Transverse colon (tissue), 4 donors: ENCODE results near the gene UGT2B17. TPM values are rescaled to one million over a fixed set of nuclear protein-coding genes. Genes with fewer than 3 reads are reported as not detected.
"Not testable (repeated sequence)": the region's sequence is repeated elsewhere in the genome, so short reads cannot be mapped to it uniquely, and the experiment has no call there.

Experiments used
- DNase-seq: peaks from one replicate; pipeline ENCODE4 v3.0.0-alpha.2; 2019
- H3K27ac ChIP-seq, 4 donors: fragments of 200-600 bp; sonication (generic); 2 replicates each; pipeline ENCODE4 v1.5.1; 2016 to 2018; ENCODE audit warnings: inconsistent platforms in 4 of 4
- H3K27me3 ChIP-seq: fragments of 200-600 bp; sonication (generic); 2 replicates; pipeline ENCODE4 v1.5.1; 2017; ENCODE audit warnings: inconsistent platforms
- H3K36me3 ChIP-seq, 4 donors: fragments of 200-600 bp; sonication (generic); 2 replicates each; pipeline ENCODE4 v1.5.1; 2017 to 2019; ENCODE audit warnings: inconsistent platforms in 4 of 4
- H3K4me1 ChIP-seq, 4 donors: fragments of 200-600 bp; sonication (generic); 2 replicates each; pipeline ENCODE4 v1.5.1; 2017 to 2020; ENCODE audit warnings: inconsistent platforms in 4 of 4
- H3K4me3 ChIP-seq, 4 donors: fragments of 200-600 bp; sonication (generic); 1 replicate in 1 of 4; 2 replicates in 3 of 4; pipeline versions ENCODE4 v1.5.1 to v1.6.1; 2017 to 2019; ENCODE audit warnings: inconsistent platforms in 4 of 4
- H3K9me3 ChIP-seq, 2 donors: fragments of 200-600 bp; sonication (generic); 2 replicates each; pipeline ENCODE4 v1.5.1; 2017 to 2019; ENCODE audit warnings: inconsistent platforms in 2 of 2
- EP300 ChIP-seq: sonication (generic); formaldehyde crosslinking; IDR thresholded peaks from one replicate; pipeline ENCODE4 v1.6.1; 2017; ENCODE audit warnings: antibody characterized with exemption, low read depth
- POLR2A ChIP-seq: fragments of 450-650 bp; IDR thresholded peaks from one replicate; pipeline ENCODE4 v1.6.1; 2016; ENCODE audit warnings: antibody characterized with exemption, mild to moderate bottlenecking, moderate library complexity
- POLR2AphosphoS5 ChIP-seq, 3 donors: sonication (generic); formaldehyde crosslinking; IDR thresholded peaks; one replicate each; pipeline ENCODE4 v1.6.1; 2016; ENCODE audit warnings: antibody characterized with exemption in 3 of 3
- WGBS, 2 donors: methylation state at CpG; one replicate each; pipeline ENCODE4 v1.1.5; 2018; ENCODE audit warnings: low coverage in 1 of 2; 5-methylcytosine and 5-hydroxymethylcytosine counted together
- in situ Hi-C, 4 donors: fragments of 200-750 bp; cut with MboI; loops; one replicate each; pipeline versions ENCODE4 v1.15.0 to v1.15.1; 2017; ENCODE audit warnings: low sequenced_read_pairs in 3 of 4, low pct_ligation_motif_present in 1 of 4, low pct_unique_long_range_greater_than_20kb in 1 of 4
- intact Hi-C: fragments of 100-400 bp; cut with DNase I; formaldehyde crosslinking; loops from one replicate; pipeline ENCODE4 v1.15.1; 2023; ENCODE audit warnings: low total_unique reads
- total RNA-seq, 4 donors: library from RNA; depleted of rRNA; stranded (reverse); fragments of >200 nt; gene quantifications; one replicate each; pipeline ENCODE4 v1.1.0, GENCODE V29; 2016
- TF ChIP-seq, protein P1 (sequence below), 5 experiments: fragments of 200-600 bp in 3 of 5; fragments of 450-650 bp in 2 of 5; sonication (generic) in 3 of 5; IDR thresholded peaks; 1 replicate in 2 of 5; 2 replicates in 3 of 5; pipeline ENCODE4 v1.5.1; 2016 to 2017; ENCODE audit warnings: antibody characterized with exemption in 5 of 5, inconsistent platforms in 3 of 5, mild to moderate bottlenecking in 2 of 5, moderate library complexity in 1 of 5

The UGT2B17 gene
- total RNA-seq, 4 donors from 2014 or later, result 171 to 1,753 (median 346) TPM; not detected in 1

DNA sequence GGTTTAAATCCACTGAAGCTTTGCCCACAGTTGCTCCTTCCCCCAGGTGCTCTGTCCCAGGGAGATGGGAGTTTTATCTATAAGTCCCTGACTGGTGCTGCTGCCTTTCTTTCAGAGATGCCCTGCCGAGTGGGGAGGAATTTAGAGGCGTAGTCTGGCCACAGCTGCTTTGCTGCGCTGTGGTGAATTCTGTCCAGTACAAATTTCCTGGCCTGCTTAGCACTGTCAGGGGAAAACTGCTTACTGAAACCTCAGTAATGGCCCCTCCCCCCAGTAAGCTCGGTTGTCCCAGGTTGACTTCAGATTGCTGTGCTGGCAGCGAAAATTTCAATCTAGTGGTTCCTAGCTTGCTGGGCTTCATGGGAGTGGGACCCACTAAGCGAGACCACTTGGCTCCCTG lies 40.1 kb downstream of the UGT2B17 start:
- Histone ChIP-seq H3K4me1 (no peaks in the 10 kb centered on the region), H3K9me3 (peaks cover 0 to 6% of the 10 kb centered on the region in 2 donors), H3K36me3 (peaks cover 0 to 12% (median 0%) of the 10 kb centered on the region in 4 donors), H3K27ac (no peak overlapping the region), H3K4me3 (no peak overlapping the region), H3K27me3 (no peaks in the 10 kb centered on the region)
- in situ Hi-C loops, result no loop called here
- 81% methylated on average over 6 of the region's 6 CpGs; no CpG with 5 or more reads in 1 of the 2 donors for WGBS, 2 donors
- intact Hi-C loops, result no loop called here
- TF ChIP-seq POLR2A (no peak), EP300 (no peak), POLR2AphosphoS5 (IDR thresholded peaks at IDR 0.05) (no peak)
- TF ChIP-seq, protein P1, sequence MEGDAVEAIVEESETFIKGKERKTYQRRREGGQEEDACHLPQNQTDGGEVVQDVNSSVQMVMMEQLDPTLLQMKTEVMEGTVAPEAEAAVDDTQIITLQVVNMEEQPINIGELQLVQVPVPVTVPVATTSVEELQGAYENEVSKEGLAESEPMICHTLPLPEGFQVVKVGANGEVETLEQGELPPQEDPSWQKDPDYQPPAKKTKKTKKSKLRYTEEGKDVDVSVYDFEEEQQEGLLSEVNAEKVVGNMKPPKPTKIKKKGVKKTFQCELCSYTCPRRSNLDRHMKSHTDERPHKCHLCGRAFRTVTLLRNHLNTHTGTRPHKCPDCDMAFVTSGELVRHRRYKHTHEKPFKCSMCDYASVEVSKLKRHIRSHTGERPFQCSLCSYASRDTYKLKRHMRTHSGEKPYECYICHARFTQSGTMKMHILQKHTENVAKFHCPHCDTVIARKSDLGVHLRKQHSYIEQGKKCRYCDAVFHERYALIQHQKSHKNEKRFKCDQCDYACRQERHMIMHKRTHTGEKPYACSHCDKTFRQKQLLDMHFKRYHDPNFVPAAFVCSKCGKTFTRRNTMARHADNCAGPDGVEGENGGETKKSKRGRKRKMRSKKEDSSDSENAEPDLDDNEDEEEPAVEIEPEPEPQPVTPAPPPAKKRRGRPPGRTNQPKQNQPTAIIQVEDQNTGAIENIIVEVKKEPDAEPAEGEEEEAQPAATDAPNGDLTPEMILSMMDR (IDR thresholded peaks at IDR 0.05), result no peak
- DNase-seq, result no peak

DNA sequence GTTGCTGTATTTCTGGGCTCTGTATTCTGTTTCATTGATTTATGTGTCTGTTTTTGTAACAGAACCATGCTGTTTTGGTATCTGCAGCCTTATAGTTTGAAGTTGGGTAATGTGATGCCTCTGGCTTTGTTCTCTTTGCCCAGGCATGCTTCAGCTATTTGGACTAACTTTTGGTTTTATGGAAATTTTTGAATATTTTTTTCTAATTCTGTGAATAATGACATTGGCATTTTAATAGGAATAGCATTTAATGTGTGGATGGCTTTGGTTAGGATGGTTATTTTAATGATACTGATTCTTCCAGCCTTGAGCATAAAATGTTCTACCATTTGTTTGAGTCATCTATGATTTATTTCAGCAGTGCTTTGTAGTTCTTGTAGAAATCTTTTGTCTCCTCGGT lies 53.9 kb downstream of the UGT2B17 start:
- in situ Hi-C loops, H3K9me3 ChIP-seq, intact Hi-C loops, H3K4me3 ChIP-seq, H3K4me1 ChIP-seq, H3K36me3 ChIP-seq, H3K27me3 ChIP-seq, H3K27ac ChIP-seq, DNase-seq: not testable (repeated sequence)
- 46 to 68% methylated on average over 1 of the region's 1 CpG for WGBS, 2 donors

DNA sequence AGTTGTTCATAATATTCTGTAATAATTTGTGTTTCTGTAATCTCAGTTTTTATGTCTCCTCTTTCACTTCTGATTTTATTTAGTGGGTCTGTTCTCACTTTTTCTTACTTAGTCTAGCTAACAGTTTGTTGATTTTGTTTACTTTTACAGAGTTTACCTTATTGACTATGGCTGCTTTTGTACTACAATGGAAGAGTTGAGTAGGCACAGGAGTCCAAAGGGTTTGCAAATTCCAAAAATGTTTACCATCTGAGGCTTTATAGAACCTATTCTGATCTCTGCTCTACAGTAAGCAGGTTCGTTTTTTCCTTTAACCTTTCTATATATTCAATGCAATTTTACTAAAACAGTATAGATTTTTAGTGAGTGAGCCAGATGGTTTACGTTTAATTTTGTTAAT lies 55.1 kb downstream of the UGT2B17 start:
- in situ Hi-C loops (no loop called here), intact Hi-C loops (no loop called here)
- Histone ChIP-seq H3K27me3 (no peaks in the 10 kb centered on the region), H3K27ac (no peak overlapping the region), H3K4me3 (no peak overlapping the region), H3K9me3 (no peaks in the 10 kb centered on the region), H3K36me3 (no peaks in the 10 kb centered on the region), H3K4me1 (no peaks in the 10 kb centered on the region)
- TF ChIP-seq POLR2A (no peak), EP300 (no peak), POLR2AphosphoS5 (IDR thresholded peaks at IDR 0.05) (no peak)
- TF ChIP-seq, protein P1 (IDR thresholded peaks at IDR 0.05), result no peak
- WGBS, 2 donors, result 60 to 63% methylated on average over 2 of the region's 2 CpGs
- no peak for DNase-seq

DNA sequence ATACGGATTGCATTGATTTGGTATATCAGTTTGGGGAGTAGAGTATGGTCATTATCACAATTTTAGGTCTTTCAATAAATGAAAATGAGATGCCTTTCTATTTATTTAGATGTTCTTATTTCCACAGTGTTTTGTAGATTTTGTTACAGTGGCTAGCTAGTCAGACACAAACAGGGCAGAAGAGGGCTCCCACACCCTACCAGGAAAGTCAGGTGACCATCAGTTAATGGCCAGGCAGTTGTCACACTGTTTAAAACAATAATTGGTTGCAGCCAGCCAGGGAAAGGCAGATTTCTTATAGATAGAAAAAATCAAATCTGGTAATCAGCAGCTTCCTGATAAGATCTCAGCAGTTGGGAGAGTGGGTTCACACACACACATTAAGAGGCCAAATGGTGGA lies 57.2 kb downstream of the UGT2B17 start:
- H3K27ac ChIP-seq, result no peak overlapping the region
- 76 to 86% methylated on average over 1 of the region's 1 CpG for WGBS, 2 donors
- H3K4me1 ChIP-seq, result no peaks in the 10 kb centered on the region
- intact Hi-C loops, result no loop called here
- no peaks in the 10 kb centered on the region for H3K9me3 ChIP-seq
- no peak for TF ChIP-seq POLR2AphosphoS5 (IDR thresholded peaks at IDR 0.05)
- no peak for TF ChIP-seq POLR2A
- no peak for TF ChIP-seq EP300
- TF ChIP-seq, protein P1 (IDR thresholded peaks at IDR 0.05), result no peak
- H3K27me3 ChIP-seq, result no peaks in the 10 kb centered on the region
- no peak for DNase-seq
- no peaks in the 10 kb centered on the region for H3K36me3 ChIP-seq
- no peak overlapping the region for H3K4me3 ChIP-seq
- in situ Hi-C loops, result no loop called here

DNA sequence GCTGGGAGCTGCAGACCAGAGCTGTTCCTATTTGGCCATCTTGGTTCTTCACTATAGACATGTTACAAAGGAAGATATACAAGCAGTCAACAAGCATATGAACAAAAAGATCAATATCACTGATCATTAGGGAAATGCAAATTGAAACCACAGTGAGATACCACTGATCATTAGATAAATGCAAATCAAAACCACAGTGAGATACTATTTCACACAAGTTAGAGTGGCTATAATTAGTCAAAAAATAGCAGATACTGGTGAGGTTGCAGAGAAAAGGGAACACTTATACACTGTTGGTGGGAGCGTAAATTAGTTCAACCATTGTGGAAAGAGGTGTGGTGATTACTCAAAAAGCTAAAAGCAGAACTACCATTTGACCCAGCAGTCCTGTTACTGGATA lies 70.7 kb downstream of the UGT2B17 start:
- H3K9me3 ChIP-seq, H3K4me1 ChIP-seq, H3K36me3 ChIP-seq, H3K27me3 ChIP-seq, H3K27ac ChIP-seq, intact Hi-C loops, H3K4me3 ChIP-seq, in situ Hi-C loops, DNase-seq: not testable (repeated sequence)
- WGBS, 2 donors, result 83 to 86% methylated on average over 1 of the region's 1 CpG

DNA sequence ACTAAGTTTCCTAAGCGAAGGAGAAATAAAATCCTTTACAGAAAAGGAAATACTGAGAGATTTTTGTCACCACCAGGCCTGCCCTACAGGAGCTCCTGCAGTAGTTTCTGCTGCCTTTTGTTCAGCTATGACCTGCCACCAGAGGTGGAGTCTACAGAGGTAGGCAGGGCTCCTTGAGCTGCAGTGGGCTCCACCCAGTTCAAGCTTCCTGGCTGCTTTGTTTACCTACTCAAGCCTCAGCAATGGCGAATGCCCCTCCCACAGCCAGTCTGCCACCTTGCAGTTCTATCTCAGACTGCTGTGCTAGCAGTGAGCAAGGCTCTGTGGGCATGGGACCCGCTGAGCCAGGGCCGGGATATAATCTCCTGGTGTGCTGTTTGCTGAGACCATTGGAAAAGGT lies 71.3 kb downstream of the UGT2B17 start:
- H3K27ac ChIP-seq, H3K27me3 ChIP-seq, H3K36me3 ChIP-seq, H3K4me3 ChIP-seq, DNase-seq, intact Hi-C loops, H3K9me3 ChIP-seq, in situ Hi-C loops, H3K4me1 ChIP-seq: not testable (repeated sequence)
- WGBS, 2 donors, result 99 to 100% methylated on average over 1 to 4 of the region's 4 CpGs

DNA sequence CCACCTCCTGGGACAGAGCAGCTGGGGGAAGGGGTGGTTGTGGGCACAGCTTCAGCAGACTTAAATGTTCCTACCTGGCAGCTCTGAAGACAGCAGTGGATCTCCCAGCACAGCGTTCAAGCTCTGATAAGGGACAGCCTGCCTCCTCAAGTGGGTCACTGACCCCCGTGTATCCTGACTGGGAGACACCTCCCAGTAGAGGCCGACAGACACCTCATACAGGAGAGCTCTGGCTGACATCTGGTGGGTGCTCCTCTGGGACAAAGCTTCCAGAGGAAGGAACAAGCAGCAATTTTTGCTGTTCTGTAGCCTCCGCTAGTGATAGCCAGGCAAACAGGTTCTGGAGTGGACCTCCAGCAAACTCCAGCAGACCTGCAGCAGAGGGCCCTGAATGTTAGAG lies 72.7 kb downstream of the UGT2B17 start:
- intact Hi-C loops, H3K36me3 ChIP-seq, H3K27ac ChIP-seq, H3K9me3 ChIP-seq, H3K4me3 ChIP-seq, in situ Hi-C loops, H3K27me3 ChIP-seq, DNase-seq, H3K4me1 ChIP-seq: not testable (repeated sequence)
- 90% methylated on average over 4 of the region's 4 CpGs; no CpG with 5 or more reads in 1 of the 2 donors for WGBS, 2 donors
